HEK293 (cell line): ENCODE measurements around the gene TMA7B.

ENCODE experiments used
- CTCF ChIA-PET: fragments of 350-600 bp; formaldehyde crosslinking; extraction: SDS; loops from one replicate; lab custom pipeline; 2021; ENCODE audit warnings: antibody characterized with exemption; lab: Yijun Ruan, JAX
- POLR2A ChIA-PET: fragments of 300-600 bp; formaldehyde crosslinking; extraction: SDS; loops from one replicate; lab custom pipeline; 2020; ENCODE audit warnings: antibody characterized with exemption, inconsistent platforms; lab: Yijun Ruan, JAX
- H3K27ac ChIP-seq: fragments of 200-500 bp; sonication (Bioruptor generic); 2 replicates; pipeline ENCODE4 v1.5.1; 2014; ENCODE audit warnings: low read depth, low read length, control low read depth, inconsistent platforms; ENCODE audit errors: extremely low read depth
- H3K36me3 ChIP-seq, 2 experiments: fragments of 200-500 bp in 1 of 2; sonication (Bioruptor generic) in 1 of 2; 1 replicate in 1 of 2; 2 replicates in 1 of 2; pipeline ENCODE4 v1.5.1; 2014 to 2017; ENCODE audit warnings: inconsistent platforms in 2 of 2, low read length in 2 of 2; ENCODE audit not compliant: control insufficient read depth in 2 of 2, insufficient read depth in 1 of 2
- H3K4me1 ChIP-seq: fragments of 200-500 bp; sonication (Bioruptor generic); 2 replicates; pipeline ENCODE4 v1.5.1; 2014; ENCODE audit warnings: mild to moderate bottlenecking, low read length, inconsistent platforms; ENCODE audit not compliant: control insufficient read depth, insufficient read depth
- H3K4me3 ChIP-seq: 2 replicates; pipeline ENCODE4 v1.5.1; 2011; ENCODE audit warnings: low read depth, mild to moderate bottlenecking, control low read depth, low read length, moderate library complexity
- H3K9me3 ChIP-seq: fragments of 200-500 bp; sonication (Bioruptor generic); 2 replicates; pipeline ENCODE4 v1.5.1; 2014; ENCODE audit warnings: low read depth, low read length, inconsistent platforms; ENCODE audit not compliant: control insufficient read depth, insufficient read depth
- AEBP2 ChIP-seq: fragments of 450-650 bp; formaldehyde crosslinking; IDR thresholded peaks from 2 replicates; pipeline ENCODE4 v1.5.1; 2016; ENCODE audit warnings: missing biosample characterization, missing genetic modification characterization, borderline replicate concordance
- ATF2 ChIP-seq: fragments of 450-650 bp; formaldehyde crosslinking; IDR thresholded peaks from 2 replicates; pipeline ENCODE4 v1.5.1; 2016; ENCODE audit warnings: missing biosample characterization, missing genetic modification characterization, low read depth
- BCL11A ChIP-seq: fragments of 450-650 bp; formaldehyde crosslinking; IDR thresholded peaks from 2 replicates; pipeline ENCODE4 v1.5.1; 2016; ENCODE audit warnings: low read depth, missing biosample characterization, missing genetic modification characterization
- KLF1 ChIP-seq: fragments of 450-650 bp; formaldehyde crosslinking; IDR thresholded peaks from 2 replicates; pipeline ENCODE4 v1.5.1; 2016; ENCODE audit warnings: missing biosample characterization, missing genetic modification characterization
- ZFP41 ChIP-seq: fragments of 450-650 bp; formaldehyde crosslinking; IDR thresholded peaks from 2 replicates; pipeline ENCODE4 v1.5.1; 2016; ENCODE audit warnings: missing biosample characterization, missing genetic modification characterization, borderline replicate concordance
- ZNF114 ChIP-seq: fragments of 450-650 bp; formaldehyde crosslinking; IDR thresholded peaks from 2 replicates; pipeline ENCODE4 v1.5.0; 2017; ENCODE audit warnings: missing biosample characterization, missing genetic modification characterization
- ZNF140 ChIP-seq: fragments of 450-650 bp; formaldehyde crosslinking; IDR thresholded peaks from 2 replicates; pipeline ENCODE4 v1.5.1; 2016; ENCODE audit warnings: missing biosample characterization, missing genetic modification characterization
- ZNF175 ChIP-seq: fragments of 450-650 bp; formaldehyde crosslinking; IDR thresholded peaks from 2 replicates; pipeline ENCODE4 v1.5.1; 2016; ENCODE audit warnings: missing biosample characterization, missing genetic modification characterization
- ZNF18 ChIP-seq: fragments of 450-650 bp; formaldehyde crosslinking; IDR thresholded peaks from 2 replicates; pipeline ENCODE4 v1.5.1; 2016; ENCODE audit warnings: missing biosample characterization, missing genetic modification characterization
- ZNF2 ChIP-seq: fragments of 450-650 bp; formaldehyde crosslinking; IDR thresholded peaks from 2 replicates; pipeline ENCODE4 v1.5.1; 2016; ENCODE audit warnings: missing biosample characterization, missing genetic modification characterization
- ZNF266 ChIP-seq: fragments of 450-650 bp; formaldehyde crosslinking; IDR thresholded peaks from 2 replicates; pipeline ENCODE4 v1.5.1; 2016; ENCODE audit warnings: missing biosample characterization, missing genetic modification characterization, low read depth
- ZNF311 ChIP-seq: fragments of 450-650 bp; formaldehyde crosslinking; IDR thresholded peaks from 2 replicates; pipeline ENCODE4 v1.5.1; 2017; ENCODE audit warnings: missing biosample characterization, missing genetic modification characterization, borderline replicate concordance
- ZNF335 ChIP-seq: fragments of 450-650 bp; formaldehyde crosslinking; conservative IDR thresholded peaks from 2 replicates; pipeline ENCODE4 v1.5.1; 2016; ENCODE audit warnings: missing biosample characterization, missing genetic modification characterization
- ZNF366 ChIP-seq: fragments of 450-650 bp; formaldehyde crosslinking; conservative IDR thresholded peaks from 2 replicates; pipeline ENCODE4 v1.5.1; 2016; ENCODE audit warnings: missing biosample characterization, missing genetic modification characterization
- ZNF521 ChIP-seq: fragments of 450-650 bp; formaldehyde crosslinking; IDR thresholded peaks from 2 replicates; pipeline ENCODE4 v1.5.1; 2017; ENCODE audit warnings: missing biosample characterization, mild to moderate bottlenecking, missing genetic modification characterization
- ZNF555 ChIP-seq: fragments of 450-650 bp; formaldehyde crosslinking; conservative IDR thresholded peaks from 2 replicates; pipeline ENCODE4 v1.5.1; 2017; ENCODE audit warnings: missing biosample characterization, mild to moderate bottlenecking, missing genetic modification characterization, inconsistent platforms
- ZNF747 ChIP-seq: fragments of 450-650 bp; formaldehyde crosslinking; IDR thresholded peaks from 2 replicates; pipeline ENCODE4 v1.5.1; 2016; ENCODE audit warnings: missing biosample characterization, missing genetic modification characterization
- ZNF768 ChIP-seq: fragments of 450-650 bp; formaldehyde crosslinking; IDR thresholded peaks from 2 replicates; pipeline ENCODE4 v1.5.1; 2018; ENCODE audit warnings: missing biosample characterization, mild to moderate bottlenecking, missing genetic modification characterization
- ZSCAN5A ChIP-seq: fragments of 450-650 bp; formaldehyde crosslinking; IDR thresholded peaks from 2 replicates; pipeline ENCODE4 v1.5.1; 2016; ENCODE audit warnings: missing biosample characterization, missing genetic modification characterization

Gene TMA7B

GRCh38 chr22:39958949-39959639 lies 1.1 kb upstream of the TMA7B start (continued):
- no peak for TF ChIP-seq BCL11A (tag by site-specific recombination)
- TF ChIP-seq ZNF521 (tag by site-specific recombination), result no peak
- no peak for TF ChIP-seq ZNF747 (tag by site-specific recombination)
- no peak for TF ChIP-seq ZNF311 (tag by site-specific recombination)
- no peak for TF ChIP-seq ZNF114 (tag by site-specific recombination)
- TF ChIP-seq, all 188 proteins: peak for 0

- Histone ChIP-seq H3K4me3 (no peak overlapping the region), H3K27ac (no peak overlapping the region), H3K9me3 (no peaks in the 10 kb centered on the region), H3K4me1 (no peaks in the 10 kb centered on the region), H3K36me3 (no peaks in the 10 kb centered on the region)
- POLR2A ChIA-PET, result no interaction called here
- TF ChIP-seq ZNF175 (tag by site-specific recombination) (no peak), ZNF266 (tag by site-specific recombination) (no peak), ZNF140 (tag by site-specific recombination) (no peak), ZSCAN5A (tag by site-specific recombination) (no peak), KLF1 (tag by site-specific recombination) (no peak), ZFP41 (tag by site-specific recombination) (no peak), ZNF555 (tag by site-specific recombination) (no peak), ZNF18 (tag by site-specific recombination) (no peak), AEBP2 (tag by site-specific recombination) (no peak), ZNF335 (tag by site-specific recombination) (no peak), ZNF366 (tag by site-specific recombination) (no peak), ZNF768 (no peak), ATF2 (tag by site-specific recombination) (no peak), ZNF2 (tag by site-specific recombination) (no peak)
- CTCF ChIA-PET, result interaction anchor here (0.6 to 1.0 kb wide), 4 partner anchors 28 to 941 kb away, joined by 3 to 6 read pairs (median 4); no protein-coding TSS in a partner anchor
Observed at GRCh38 chr22:39960791-39961746, 872 bp downstream of the TMA7B start.
